Osteocyte (in vitro differentiated cells): ENCODE measurements around the gene ALDH1A3. TPM values are rescaled to one million over a fixed set of nuclear protein-coding genes. Genes with fewer than 3 reads are reported as not detected.

Source experiments
- DNase-seq: peaks from one replicate; pipeline ENCODE4 v3.0.0; 2021; ENCODE audit warnings: mixed read lengths; ENCODE audit not compliant: unreplicated experiment; ENCODE audit errors: extremely low spot score
- H3K27ac Mint-ChIP-seq: one replicate; pipeline ENCODE4 v1.8.0; 2021; ENCODE audit warnings: mild to moderate bottlenecking, mixed read lengths; ENCODE audit not compliant: unreplicated experiment
- H3K27me3 Mint-ChIP-seq: one replicate; pipeline ENCODE4 v1.8.0; 2021; ENCODE audit warnings: mixed read lengths; ENCODE audit not compliant: unreplicated experiment
- H3K36me3 Mint-ChIP-seq: one replicate; pipeline ENCODE4 v1.8.0; 2021; ENCODE audit warnings: mixed read lengths; ENCODE audit not compliant: unreplicated experiment
- H3K4me1 Mint-ChIP-seq: one replicate; pipeline ENCODE4 v1.8.0; 2021; ENCODE audit warnings: mixed read lengths; ENCODE audit not compliant: unreplicated experiment
- H3K4me3 Mint-ChIP-seq: one replicate; pipeline ENCODE4 v1.8.0; 2021; ENCODE audit warnings: mild to moderate bottlenecking, moderate library complexity, mixed read lengths; ENCODE audit not compliant: unreplicated experiment
- H3K9me3 Mint-ChIP-seq: one replicate; pipeline ENCODE4 v1.8.0; 2021; ENCODE audit warnings: mixed read lengths; ENCODE audit not compliant: unreplicated experiment
- total RNA-seq: library from RNA; stranded (reverse); gene quantifications from 2 replicates; pipeline ENCODE4 v1.2.1, GENCODE V29; 2021
- TF ChIP-seq, protein P1 (sequence below): fragments of 200-600 bp; sonication (generic); IDR thresholded peaks from 2 replicates; pipeline ENCODE4 v1.5.0; 2021; ENCODE audit warnings: antibody characterized with exemption, mild to moderate bottlenecking, moderate library complexity

ALDH1A3 gene
- total RNA-seq, 1 donor from 2014 or later: 0.30 TPM

DNA sequence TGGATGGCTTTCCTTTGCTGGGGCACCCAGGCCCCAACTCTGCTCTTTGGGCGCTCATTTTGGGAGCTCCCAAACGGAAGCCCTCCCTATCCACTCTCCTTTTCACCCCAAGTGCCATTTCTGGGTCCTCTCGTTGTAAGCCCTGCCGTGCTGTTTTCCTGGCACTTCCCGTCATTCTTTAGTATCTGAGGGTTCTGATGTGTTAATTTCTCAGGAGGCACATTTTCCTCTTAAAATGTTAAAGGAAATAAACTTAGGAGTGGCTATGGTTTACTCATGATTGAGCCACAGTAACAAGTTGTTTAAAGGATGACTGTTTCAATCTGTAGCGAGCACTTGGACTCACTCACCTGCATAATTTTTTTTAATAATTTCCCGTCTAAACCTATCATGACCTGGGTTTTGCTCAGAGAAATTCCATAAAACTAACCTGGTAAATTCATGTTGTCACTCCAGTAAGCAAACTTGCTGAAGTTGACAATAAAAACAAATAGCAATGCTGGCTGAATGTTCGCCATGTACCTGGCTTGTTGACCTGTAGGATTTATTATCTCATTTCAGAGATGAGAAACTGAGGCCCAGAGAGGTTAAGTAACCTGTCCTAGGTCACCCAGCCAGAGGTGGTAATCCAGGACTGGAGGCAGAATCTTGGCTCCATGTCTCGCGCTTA lies 10.6 kb downstream of the ALDH1A3 start:
- H3K27ac Mint-ChIP-seq: no peak overlapping the region
- peaks cover 18% of the 10 kb centered on the region for H3K4me1 Mint-ChIP-seq
- H3K36me3 Mint-ChIP-seq: no peaks in the 10 kb centered on the region
- H3K4me3 Mint-ChIP-seq: no peak overlapping the region
- no peaks in the 10 kb centered on the region for H3K9me3 Mint-ChIP-seq
- peaks cover under 1% of the 10 kb centered on the region for H3K27me3 Mint-ChIP-seq
- TF ChIP-seq, protein P1, sequence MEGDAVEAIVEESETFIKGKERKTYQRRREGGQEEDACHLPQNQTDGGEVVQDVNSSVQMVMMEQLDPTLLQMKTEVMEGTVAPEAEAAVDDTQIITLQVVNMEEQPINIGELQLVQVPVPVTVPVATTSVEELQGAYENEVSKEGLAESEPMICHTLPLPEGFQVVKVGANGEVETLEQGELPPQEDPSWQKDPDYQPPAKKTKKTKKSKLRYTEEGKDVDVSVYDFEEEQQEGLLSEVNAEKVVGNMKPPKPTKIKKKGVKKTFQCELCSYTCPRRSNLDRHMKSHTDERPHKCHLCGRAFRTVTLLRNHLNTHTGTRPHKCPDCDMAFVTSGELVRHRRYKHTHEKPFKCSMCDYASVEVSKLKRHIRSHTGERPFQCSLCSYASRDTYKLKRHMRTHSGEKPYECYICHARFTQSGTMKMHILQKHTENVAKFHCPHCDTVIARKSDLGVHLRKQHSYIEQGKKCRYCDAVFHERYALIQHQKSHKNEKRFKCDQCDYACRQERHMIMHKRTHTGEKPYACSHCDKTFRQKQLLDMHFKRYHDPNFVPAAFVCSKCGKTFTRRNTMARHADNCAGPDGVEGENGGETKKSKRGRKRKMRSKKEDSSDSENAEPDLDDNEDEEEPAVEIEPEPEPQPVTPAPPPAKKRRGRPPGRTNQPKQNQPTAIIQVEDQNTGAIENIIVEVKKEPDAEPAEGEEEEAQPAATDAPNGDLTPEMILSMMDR: no peak
- DNase-seq: no peak

- TF ChIP-seq, protein P1: no peak
- no peaks in the 10 kb centered on the region for H3K36me3 Mint-ChIP-seq
- no peaks in the 10 kb centered on the region for H3K9me3 Mint-ChIP-seq
- no peak for DNase-seq
- H3K4me3 Mint-ChIP-seq: no peak overlapping the region
- H3K27me3 Mint-ChIP-seq: no peaks in the 10 kb centered on the region
- peaks cover 18% of the 10 kb centered on the region for H3K4me1 Mint-ChIP-seq
- no peak overlapping the region for H3K27ac Mint-ChIP-seq
These were observed 11.2 kb downstream of the ALDH1A3 start for GRCh38 chr15:100890850-100891249.

DNA sequence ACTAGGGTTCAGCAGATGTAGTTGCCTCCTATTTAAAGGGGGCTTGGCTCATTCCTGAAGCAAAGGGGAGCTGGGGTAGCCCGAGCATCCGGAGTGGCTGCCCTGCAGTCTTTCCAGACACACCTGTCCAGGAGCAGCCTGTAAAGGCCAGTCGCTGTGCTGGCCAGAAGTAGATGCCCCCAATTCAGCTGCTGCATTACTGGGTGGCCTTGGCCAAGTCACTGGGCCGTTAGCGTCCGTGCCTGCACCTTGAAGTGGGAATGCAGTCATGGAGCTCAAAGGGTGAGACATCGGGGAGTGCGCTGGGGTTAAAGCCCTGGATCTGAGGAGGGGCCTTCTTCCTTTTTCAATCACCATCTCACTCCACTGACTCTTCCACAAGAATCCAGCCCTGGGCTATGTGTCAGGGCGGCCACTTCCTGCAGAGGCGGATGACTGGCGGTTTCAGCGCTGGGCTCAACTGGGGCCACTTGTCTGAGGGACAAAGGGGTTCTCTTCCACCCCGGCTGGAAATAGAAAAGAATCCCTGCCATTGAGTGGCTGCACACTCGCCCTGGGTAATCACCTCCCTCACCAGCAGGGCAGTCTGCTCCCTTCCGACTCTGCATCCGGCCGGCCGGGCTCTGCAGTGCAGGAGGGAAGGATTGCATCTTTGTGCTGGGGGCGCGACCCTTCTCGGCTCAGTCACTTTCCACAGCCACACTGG lies 11.8 kb downstream of the ALDH1A3 start:
- no peak for DNase-seq
- Mint-ChIP-seq H3K36me3 (no peaks in the 10 kb centered on the region), H3K27me3 (no peaks in the 10 kb centered on the region), H3K9me3 (no peaks in the 10 kb centered on the region), H3K4me1 (peaks cover 18% of the 10 kb centered on the region), H3K4me3 (no peak overlapping the region), H3K27ac (no peak overlapping the region)
- TF ChIP-seq, protein P1: peak; percentile 23

- Mint-ChIP-seq H3K9me3 (no peaks in the 10 kb centered on the region), H3K27ac (peak overlapping the region; percentile 41), H3K4me1 (peaks cover 18% of the 10 kb centered on the region), H3K36me3 (no peaks in the 10 kb centered on the region), H3K27me3 (no peaks in the 10 kb centered on the region), H3K4me3 (no peak overlapping the region)
- no peak for DNase-seq
- TF ChIP-seq, protein P1: no peak
These were observed 12.4 kb downstream of the ALDH1A3 start for GRCh38 chr15:100892013-100892355.

DNA sequence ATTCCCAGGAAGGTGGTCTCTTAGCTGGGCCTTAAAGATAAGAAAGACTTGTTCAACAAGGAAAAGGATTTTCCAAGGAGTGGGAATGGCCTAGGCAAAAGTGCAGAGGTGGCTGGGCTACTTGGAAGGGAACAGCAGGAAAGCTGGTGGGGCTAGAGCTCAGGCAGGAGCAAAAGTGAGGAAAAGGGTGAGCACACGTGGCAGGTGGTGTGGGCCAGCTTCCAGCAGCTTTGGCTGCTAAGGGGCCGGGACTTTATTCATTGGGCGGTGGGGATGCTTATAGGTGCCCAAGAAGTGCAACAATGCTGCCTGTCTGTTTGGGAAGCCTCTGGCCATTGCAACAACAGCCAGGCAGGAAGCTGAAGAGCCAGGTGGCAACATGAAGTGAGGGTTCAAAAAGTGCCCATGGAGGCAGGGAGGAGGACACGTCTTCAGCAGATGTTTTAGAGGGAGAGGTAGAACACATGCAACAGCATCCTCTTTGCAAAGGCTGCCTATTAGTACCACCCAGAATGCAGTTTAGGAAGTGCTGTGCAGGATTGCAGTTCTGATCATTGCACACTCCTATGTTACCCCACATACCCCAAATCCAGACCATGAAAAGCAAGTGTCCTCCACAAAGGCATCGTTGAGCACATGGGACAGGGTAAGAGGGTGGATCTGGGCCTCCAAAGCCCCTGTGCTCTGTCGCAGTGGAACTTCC lies 13.8 kb downstream of the ALDH1A3 start:
- no peaks in the 10 kb centered on the region for H3K9me3 Mint-ChIP-seq
- H3K36me3 Mint-ChIP-seq: no peaks in the 10 kb centered on the region
- TF ChIP-seq, protein P1: no peak
- H3K27me3 Mint-ChIP-seq: no peaks in the 10 kb centered on the region
- peaks cover 18% of the 10 kb centered on the region for H3K4me1 Mint-ChIP-seq
- no peak overlapping the region for H3K4me3 Mint-ChIP-seq
- no peak overlapping the region for H3K27ac Mint-ChIP-seq
- no peak for DNase-seq
